Left ventricle myocardium inferior (tissue), 1 donor: ENCODE data around the gene AICDA. TPM values are rescaled to one million over a fixed set of nuclear protein-coding genes. Genes with fewer than 3 reads are reported as not detected.

ENCODE experiments used
- DNase-seq: peaks from one replicate; pipeline ENCODE4 v3.0.0-alpha.2; 2020
- H3K27ac ChIP-seq: fragments of 200-600 bp; replicated peaks from 2 replicates; pipeline ENCODE4 v1.8.0; 2021
- H3K27me3 ChIP-seq: fragments of 200-600 bp; 2 replicates; pipeline ENCODE4 v1.8.0; 2021; ENCODE audit warnings: low read depth
- H3K36me3 ChIP-seq: fragments of 200-600 bp; 2 replicates; pipeline ENCODE4 v1.8.0; 2021
- H3K4me1 ChIP-seq: fragments of 200-600 bp; 2 replicates; pipeline ENCODE4 v1.8.0; 2021
- H3K4me3 ChIP-seq: fragments of 200-600 bp; 2 replicates; pipeline ENCODE4 v1.8.0; 2021; ENCODE audit warnings: mild to moderate bottlenecking, moderate library complexity
- H3K9me3 ChIP-seq: fragments of 200-600 bp; replicated peaks from 2 replicates; pipeline ENCODE4 v1.8.0; 2021
- intact Hi-C: fragments of 100-400 bp; cut with micrococcal nuclease; formaldehyde crosslinking; loops from one replicate; pipeline ENCODE4 v1.11.0; 2022
- total RNA-seq: library from RNA; stranded (reverse); fragmentation: NEBNext Ultra II Directional; extraction: Animal tissue kit (Norgen Biotek cat#: 25700); gene quantifications from one replicate; pipeline ENCODE4 v1.2.1, GENCODE V29; 2021
- TF ChIP-seq, protein P1 (sequence below): fragments of 200-600 bp; IDR thresholded peaks from 2 replicates; pipeline ENCODE4 v1.8.0; 2021; ENCODE audit warnings: antibody characterized with exemption, mild to moderate bottlenecking, borderline replicate concordance
- donor health status: DM: no; HTN: yes; CAD: no; lungs with severe emphysema.

AICDA gene
- total RNA-seq, 1 donor from 2014 or later: not detected

DNA sequence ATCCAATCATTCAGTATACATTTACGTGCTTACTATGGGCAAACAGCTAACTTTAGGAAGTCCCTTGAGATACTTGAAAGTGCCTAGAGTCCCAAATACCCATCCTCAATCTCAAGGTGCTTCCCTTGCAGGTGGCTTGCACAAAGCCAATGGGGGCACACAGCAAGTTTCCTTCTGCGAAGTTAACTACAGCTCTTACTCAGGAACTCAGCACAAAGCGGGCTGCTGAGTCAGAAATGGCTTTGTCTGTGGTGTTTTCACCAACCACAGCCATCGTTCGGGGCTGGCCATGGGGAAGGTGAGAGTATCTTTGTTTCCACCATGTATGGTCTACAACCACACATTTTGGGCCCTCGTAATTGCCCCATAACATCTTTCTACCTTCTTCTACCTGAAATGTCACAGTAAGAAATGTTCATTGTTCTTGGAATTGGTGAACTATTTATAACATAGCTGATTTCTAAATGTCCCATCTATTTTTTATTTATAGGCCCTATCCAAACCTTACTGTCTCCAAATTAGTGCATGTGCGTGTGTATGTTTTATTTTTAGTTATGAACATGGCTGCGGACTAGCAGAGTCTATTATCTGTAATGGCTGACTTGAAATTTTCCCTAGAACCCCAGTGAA lies 36.0 kb upstream of the AICDA start:
- intact Hi-C loops: no loop called here
- TF ChIP-seq, protein P1, sequence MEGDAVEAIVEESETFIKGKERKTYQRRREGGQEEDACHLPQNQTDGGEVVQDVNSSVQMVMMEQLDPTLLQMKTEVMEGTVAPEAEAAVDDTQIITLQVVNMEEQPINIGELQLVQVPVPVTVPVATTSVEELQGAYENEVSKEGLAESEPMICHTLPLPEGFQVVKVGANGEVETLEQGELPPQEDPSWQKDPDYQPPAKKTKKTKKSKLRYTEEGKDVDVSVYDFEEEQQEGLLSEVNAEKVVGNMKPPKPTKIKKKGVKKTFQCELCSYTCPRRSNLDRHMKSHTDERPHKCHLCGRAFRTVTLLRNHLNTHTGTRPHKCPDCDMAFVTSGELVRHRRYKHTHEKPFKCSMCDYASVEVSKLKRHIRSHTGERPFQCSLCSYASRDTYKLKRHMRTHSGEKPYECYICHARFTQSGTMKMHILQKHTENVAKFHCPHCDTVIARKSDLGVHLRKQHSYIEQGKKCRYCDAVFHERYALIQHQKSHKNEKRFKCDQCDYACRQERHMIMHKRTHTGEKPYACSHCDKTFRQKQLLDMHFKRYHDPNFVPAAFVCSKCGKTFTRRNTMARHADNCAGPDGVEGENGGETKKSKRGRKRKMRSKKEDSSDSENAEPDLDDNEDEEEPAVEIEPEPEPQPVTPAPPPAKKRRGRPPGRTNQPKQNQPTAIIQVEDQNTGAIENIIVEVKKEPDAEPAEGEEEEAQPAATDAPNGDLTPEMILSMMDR: no peak

DNA sequence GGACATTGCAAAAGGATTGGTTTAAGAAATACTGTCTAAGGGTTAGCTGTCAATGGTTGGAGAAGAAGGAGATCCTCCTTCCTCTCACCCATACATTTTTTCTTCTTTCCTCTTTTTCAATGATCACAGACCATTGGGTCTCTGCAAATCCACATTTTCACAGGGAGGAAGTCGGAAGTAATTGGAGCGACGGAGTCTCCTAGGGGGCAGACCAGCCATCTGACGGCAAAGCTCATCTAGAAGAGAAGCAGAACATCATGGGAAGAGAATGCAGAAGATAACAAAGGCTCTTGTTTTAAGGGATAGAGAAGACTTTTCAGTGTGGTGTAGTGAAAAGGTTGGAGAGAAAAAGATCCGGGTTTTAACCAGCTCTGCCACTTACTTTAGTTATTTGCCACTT lies 35.3 kb upstream of the AICDA start:
- TF ChIP-seq, protein P1: no peak
- H3K36me3 ChIP-seq: no peaks in the 10 kb centered on the region
- H3K4me1 ChIP-seq: no peaks in the 10 kb centered on the region
- intact Hi-C loops: no loop called here
- H3K9me3 ChIP-seq: no peaks in the 10 kb centered on the region
- H3K27ac ChIP-seq: no peak overlapping the region
- DNase-seq: no peak
- H3K27me3 ChIP-seq: no peaks in the 10 kb centered on the region
- no peak overlapping the region for H3K4me3 ChIP-seq

More for the DNA sequence above, 36.0 kb upstream of the AICDA start:
- Histone ChIP-seq H3K27ac (no peak overlapping the region), H3K9me3 (no peaks in the 10 kb centered on the region), H3K27me3 (no peaks in the 10 kb centered on the region), H3K36me3 (no peaks in the 10 kb centered on the region), H3K4me1 (no peaks in the 10 kb centered on the region), H3K4me3 (no peak overlapping the region)
- no peak for DNase-seq

DNA sequence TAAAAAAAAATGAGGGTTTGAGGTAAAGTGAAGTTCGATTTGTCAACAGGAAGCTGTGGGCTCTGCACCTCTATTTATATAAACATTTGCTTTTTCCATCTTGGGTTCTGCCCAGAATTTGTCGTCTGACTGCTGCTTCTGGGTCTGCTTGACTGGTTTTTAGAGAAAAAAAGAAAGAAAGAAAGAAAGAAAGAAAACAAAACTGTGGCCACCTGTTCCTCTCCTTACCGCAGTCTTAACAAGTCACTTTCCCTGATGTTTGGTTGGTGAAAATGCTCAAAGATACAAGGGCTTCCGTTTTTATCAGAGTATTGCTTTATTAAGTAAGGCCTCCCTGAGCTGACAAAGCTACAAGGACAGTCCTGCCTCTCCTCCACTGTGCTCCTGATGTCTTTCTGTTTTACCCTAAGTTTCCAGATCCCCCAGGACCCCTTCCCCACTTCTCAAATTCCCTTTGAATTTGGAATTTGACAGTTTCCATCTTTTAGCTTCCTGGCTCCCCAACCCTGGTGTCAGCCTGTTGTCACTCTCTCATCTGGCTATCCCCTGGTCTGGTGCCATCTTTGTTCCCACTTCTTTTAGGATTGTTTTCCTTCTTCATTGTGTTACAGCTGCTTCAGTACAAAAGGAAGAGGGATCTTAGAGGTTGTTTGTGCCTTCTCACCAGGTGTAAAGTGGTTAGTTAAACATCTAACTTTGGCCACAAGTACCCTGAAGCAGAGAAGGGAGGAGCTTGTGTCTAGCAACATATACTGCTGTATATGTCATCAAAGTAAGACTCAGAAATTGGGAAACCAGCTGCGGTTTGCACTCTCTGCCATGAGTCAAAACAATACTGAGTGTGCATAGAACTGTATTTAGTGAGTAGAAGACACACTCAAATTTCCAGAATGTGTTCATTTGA lies 31.9 kb upstream of the AICDA start:
- Histone ChIP-seq H3K4me1 (no peaks in the 10 kb centered on the region), H3K27me3 (peaks cover 3% of the 10 kb centered on the region), H3K36me3 (no peaks in the 10 kb centered on the region), H3K9me3 (no peaks in the 10 kb centered on the region), H3K27ac (no peak overlapping the region), H3K4me3 (no peak overlapping the region)
- DNase-seq: no peak
- intact Hi-C loops: no loop called here
- TF ChIP-seq, protein P1: no peak

DNA sequence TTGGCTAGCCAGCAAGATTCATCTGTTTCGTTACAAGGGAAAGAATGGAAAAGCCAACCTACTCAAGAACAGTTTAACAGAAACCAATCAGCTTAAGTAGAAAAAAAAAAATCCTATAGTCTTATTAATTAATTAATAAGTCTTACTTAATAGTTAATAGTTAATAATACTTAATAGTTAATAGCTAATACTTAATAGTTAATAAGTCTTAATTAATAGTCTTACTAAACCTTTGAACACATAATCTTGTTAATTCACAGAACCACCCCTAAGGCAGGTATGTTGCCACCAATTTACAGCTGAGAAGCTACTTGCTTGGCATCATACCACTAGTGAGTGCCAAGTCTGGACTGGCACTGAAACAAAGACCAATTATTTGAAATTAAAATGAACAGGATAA lies 30.1 kb upstream of the AICDA start:
- H3K4me1 ChIP-seq: no peaks in the 10 kb centered on the region
- no peak for DNase-seq
- no peaks in the 10 kb centered on the region for H3K36me3 ChIP-seq
- TF ChIP-seq, protein P1: no peak
- H3K4me3 ChIP-seq: no peak overlapping the region
- peaks cover 3% of the 10 kb centered on the region for H3K27me3 ChIP-seq
- intact Hi-C loops: no loop called here
- H3K27ac ChIP-seq: no peak overlapping the region
- H3K9me3 ChIP-seq: no peaks in the 10 kb centered on the region

DNA sequence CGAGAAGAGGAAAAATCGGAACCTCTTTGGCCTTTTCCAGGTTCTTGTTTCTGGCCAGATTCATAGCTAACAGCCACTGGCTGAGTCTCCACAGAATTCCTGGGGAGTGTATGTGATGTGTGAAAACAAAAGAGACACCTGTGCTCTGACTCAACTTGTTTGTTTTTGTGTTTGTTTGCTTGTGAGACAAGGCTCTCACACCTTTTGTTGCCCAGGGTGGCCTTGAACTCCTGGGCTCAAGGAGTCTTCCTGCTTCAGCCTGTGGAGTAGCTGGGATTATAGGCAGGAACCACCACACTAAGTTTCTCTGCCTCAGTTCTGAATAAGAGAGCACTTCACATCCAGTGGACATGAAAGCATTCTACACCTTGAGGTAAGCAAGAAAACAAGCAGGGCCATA lies 27.3 kb upstream of the AICDA start:
- Histone ChIP-seq H3K9me3 (no peaks in the 10 kb centered on the region), H3K4me3 (no peak overlapping the region), H3K36me3 (no peaks in the 10 kb centered on the region), H3K27ac (no peak overlapping the region), H3K4me1 (no peaks in the 10 kb centered on the region), H3K27me3 (peaks cover 16% of the 10 kb centered on the region)
- DNase-seq: no peak
- TF ChIP-seq, protein P1: no peak
- intact Hi-C loops: no loop called here
